Stimulated activated CD8-positive, alpha-beta memory T cell treated with anti-CD3 and anti-CD28 coated beads, Interleukin-2, amount 100 ng/mL, for 48 hours (primary cell): Measurements from ENCODE around the gene TCN2.
"Not testable (repeated sequence)": the region's sequence is repeated elsewhere in the genome, so short reads cannot be mapped to it uniquely, and the experiment has no call there.

Source experiments
- DNase-seq, 2 donors: peaks; one replicate each; pipeline ENCODE4 v3.0.0-alpha.2; 2020; ENCODE audit warnings: low read depth in 2 of 2

Gene TCN2

GRCh38 chr22:30647536-30647935 lies 40.6 kb downstream of the TCN2 start:
- no peak for DNase-seq

DNA sequence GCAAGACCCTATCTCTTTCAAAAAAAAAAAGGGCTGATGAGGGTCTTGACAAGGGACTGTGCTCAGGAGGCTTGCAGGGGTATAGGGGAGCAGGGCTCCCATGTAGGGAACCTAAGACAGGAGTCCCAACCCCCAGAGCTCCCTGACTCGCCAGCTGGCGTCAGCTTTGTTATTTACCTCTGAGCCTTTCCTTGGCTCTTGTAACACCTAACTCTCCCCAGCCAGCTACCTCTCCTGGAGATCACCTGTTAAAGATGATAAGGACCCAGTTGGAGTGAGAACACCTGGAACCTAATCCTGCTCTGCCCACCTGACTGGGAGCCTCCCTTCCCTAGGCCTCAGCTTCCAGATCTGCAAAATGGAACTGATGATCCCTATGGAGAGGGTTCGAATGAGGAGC lies 41.9 kb downstream of the TCN2 start:
- DNase-seq = no peak

- peak; percentile 81 to 82 for DNase-seq
Observed at GRCh38 chr22:30649430-30650007, 42.5 kb downstream of the TCN2 start.

DNA sequence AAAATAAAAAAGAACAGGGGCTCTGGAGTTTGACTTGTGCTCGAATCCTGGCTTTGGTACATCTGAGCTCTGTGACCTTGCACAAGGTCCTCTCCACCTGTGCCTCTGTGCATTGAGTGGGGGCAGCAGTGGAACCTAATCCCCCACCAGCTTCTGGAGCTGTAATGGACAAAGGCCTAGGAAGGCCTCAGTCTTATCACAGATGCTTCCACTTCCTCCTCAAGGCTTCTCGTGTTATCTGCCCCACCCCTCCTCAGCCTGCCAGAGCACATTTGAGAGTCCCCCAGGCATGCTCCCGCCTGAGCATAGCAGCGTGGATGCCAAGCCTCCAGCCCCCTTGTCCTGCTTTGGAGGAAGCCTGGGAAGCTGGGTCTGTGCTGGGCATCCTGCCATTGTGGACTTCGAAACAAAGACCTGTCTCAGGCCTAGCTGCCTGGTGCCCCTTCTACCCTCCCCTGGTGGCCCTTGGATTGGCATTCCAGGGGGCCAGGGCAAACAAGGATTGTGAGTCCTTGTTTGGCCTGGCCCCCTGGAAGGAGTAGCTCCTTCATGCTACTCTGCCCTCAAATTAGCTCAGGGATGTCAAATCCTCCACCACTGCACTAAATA lies 43.6 kb downstream of the TCN2 start:
- no peak for DNase-seq

DNA sequence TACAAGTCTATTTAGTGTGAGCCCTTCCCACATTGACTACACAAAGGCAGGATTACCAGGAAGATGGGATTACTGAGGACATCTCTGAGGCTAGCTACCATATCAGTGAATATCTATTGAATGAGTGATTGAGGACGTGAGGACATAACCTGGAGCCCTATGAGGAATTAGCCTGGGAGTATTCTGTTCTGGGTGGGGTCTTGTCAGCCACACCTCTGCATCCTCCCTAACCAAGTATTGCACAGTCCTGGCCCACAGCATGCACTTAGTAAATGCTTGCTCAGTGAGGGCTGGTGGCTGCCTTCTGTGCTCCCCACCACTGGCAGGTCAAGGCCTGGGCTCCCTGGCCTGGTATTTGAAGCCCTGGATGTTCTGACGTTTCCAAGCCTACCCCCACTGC lies 45.9 kb downstream of the TCN2 start:
- no peak for DNase-seq

GRCh38 chr22:30654361-30654760 lies 47.4 kb downstream of the TCN2 start:
- no peak for DNase-seq

GRCh38 chr22:30655532-30655931 lies 48.6 kb downstream of the TCN2 start:
- DNase-seq = no peak

DNA sequence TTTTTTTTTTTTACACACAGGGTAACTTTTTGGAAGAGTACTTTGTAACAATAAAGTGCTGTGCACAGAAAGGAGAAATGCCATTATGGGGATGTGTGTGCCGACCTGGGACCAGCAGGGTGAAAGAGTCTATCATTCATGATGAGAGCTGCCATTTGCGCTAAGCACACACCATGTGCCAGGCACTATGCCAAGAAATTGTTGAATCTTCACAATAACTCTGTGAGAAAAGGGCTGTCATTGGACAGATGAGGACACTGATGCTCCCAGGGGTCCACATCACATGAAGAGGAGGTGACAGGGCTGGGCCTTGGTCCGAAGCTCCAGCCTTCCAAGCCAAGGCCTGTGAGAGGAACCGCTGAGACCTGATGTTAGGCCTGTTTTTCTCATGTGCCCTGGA lies 55.1 kb downstream of the TCN2 start:
- DNase-seq = no peak

GRCh38 chr22:30664798-30665197 lies 57.8 kb downstream of the TCN2 start:
- no peak for DNase-seq

- DNase-seq = no peak
Observed at GRCh38 chr22:30665266-30665665, 58.3 kb downstream of the TCN2 start.

- DNase-seq = no peak
Observed at GRCh38 chr22:30665786-30666185, 58.8 kb downstream of the TCN2 start.

DNA sequence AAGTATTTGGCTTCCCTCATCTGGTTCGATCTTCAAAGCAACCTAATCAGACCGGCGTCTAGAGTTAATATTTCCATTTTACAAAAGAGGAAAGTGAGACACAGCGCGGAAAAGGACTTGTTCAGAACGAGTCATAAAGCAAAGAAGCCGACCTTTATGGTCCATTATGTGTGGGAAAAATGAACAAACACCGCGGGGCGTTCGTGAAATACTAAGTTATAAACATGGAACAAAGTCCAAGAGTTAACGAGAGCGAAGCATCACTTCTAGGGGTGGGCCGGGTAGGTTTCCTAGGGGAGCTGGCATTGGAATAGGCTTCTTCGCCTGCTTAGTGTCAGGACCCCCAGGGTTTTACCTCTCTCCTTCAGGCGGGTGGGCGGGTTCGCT lies 60.1 kb downstream of the TCN2 start:
- DNase-seq = no peak

DNA sequence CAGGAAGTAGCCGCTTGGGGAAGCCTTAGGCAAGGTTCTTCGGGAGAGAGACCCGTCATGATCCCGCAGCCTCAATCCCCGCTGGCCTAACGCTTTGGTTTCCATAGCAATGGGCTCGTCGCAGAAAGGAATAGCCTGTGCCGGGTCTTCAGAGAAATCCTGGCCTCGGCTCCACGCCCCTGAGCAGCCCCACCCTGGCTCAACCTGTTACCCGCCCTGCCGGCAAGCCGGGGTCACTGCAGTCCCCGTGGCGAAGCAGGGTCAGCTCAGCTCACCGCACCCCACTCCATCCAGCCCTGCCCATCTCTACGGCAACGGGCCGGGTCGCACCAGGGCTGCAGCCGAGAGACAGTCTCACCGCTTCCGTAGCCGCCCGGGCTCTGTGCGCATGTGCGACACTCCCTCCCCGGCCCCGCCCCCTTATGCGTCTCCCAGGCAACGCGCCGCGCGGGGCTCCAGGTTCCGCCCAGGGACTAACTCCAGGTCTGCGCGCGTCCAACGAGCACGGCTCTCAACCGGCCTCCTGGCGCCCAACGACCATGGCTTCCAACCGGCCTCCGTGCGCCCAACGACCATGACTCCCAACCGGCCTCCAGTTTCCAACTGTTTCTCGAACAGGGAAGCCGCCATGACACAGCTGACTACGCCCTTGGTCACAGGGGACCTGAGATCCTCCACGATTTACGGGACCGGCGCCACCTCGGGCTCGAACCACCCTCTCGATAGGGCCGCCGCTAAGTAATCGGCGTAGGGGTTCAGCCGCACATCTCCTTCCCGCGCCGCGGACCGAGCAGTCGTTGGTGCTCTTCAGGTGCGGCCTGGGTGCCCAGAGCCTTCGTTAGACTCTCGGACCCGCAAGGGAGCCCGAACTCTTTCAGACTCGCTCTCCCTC lies 60.8 kb downstream of the TCN2 start, which contains the start of gene DUSP18:
Gene DUSP18 (minus strand): TSS at position 382 of the 892 bp plus-strand sequence. CDS start 3,872 bp downstream, outside the sequence.
- peak; percentile 93 to 96 for DNase-seq

DNA sequence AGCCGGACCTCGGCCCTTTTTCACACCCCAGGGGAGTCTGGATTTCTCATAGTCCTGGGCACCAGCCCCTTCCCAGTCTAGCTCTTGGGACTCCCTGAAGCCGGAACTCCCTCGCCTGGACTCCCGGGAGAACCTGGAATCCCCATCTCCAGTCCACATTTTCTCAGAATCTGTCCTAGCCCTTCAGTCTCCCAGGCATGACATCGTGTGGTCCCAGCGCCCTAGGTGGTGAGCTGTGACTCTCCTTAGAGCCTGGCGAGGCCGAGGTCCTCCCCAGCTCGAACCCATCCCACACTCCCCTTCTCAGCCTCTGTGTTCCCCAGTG lies 61.4 kb downstream of the TCN2 start:
- no peak for DNase-seq

- no peak for DNase-seq
Observed at GRCh38 chr22:30671071-30671470, 64.1 kb downstream of the TCN2 start.

DNA sequence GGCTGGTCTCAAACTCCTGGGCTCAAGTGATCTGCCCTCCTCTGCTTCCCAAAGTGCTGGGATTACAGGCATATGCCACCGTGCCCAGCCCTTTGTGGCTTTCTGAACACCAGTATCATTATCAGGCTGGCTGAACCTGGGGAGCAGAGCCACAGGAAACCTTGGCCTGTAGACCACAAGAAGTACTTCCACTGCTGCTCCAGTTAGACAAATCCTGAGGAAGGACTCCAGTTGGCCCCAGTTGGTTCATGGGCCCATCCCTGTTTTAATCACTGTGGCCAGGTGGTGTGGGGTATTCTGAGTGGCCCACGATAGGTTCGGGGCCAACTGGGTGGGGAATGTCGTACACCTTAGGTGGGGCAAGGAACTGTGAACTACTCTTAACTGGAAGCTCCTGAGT lies 66.2 kb downstream of the TCN2 start:
- no peak for DNase-seq

GRCh38 chr22:30674482-30674881 lies 67.5 kb downstream of the TCN2 start:
- DNase-seq = no peak

DNA sequence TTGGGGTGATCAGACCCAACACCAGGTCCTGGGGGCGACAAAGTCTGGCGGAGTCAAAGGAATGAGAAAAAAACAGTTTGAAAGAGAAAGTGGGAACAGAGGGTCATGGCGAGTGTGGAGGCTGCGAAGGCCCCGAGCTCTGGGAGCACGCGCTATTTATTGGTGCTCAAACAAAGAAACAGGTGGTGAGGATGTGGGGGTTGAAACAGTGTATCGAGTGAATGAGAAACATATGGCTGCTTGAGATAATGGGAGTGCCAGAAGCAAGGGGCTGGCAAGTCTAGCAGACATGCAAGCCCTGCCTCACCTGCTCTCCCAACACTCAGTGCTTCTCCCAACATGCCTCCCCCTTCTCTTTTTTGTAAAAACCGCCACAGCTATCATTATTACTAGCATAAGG lies 68.5 kb downstream of the TCN2 start:
- DNase-seq = no peak

DNA sequence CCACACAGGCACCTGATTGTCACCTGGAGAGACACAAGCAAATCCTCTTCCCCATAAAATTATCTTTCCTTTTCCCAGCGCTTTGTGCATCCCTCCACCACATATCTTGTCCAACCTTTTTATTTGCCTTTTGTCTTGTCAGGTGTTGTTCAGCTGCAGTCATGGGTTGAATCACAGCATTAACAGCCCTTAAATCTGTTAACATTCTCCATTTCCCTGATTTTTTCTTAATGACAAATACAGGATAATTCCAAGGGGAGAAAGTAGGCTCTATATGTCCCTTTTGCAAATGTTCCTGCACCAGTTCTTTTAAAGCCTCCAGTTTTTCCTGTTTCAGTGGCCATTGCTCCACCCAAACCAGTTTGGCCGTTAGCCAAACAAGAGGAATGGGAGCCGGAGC lies 69.6 kb downstream of the TCN2 start:
- not testable (repeated sequence) for DNase-seq
